ENCODE results near the gene CCDC194. TPM values are rescaled to one million over a fixed set of nuclear protein-coding genes. Genes with fewer than 3 reads are reported as not detected.

CCDC194 gene, protein sequence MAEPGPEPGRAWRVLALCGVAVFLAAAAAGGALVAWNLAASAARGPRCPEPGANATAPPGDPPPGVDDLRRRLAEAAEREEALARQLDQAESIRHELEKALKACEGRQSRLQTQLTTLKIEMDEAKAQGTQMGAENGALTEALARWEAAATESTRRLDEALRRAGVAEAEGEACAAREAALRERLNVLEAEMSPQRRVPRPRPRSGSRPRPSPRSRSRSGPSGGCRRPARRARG
- not detected for total RNA-seq
- long read RNA-seq, result 0 reads

DNA sequence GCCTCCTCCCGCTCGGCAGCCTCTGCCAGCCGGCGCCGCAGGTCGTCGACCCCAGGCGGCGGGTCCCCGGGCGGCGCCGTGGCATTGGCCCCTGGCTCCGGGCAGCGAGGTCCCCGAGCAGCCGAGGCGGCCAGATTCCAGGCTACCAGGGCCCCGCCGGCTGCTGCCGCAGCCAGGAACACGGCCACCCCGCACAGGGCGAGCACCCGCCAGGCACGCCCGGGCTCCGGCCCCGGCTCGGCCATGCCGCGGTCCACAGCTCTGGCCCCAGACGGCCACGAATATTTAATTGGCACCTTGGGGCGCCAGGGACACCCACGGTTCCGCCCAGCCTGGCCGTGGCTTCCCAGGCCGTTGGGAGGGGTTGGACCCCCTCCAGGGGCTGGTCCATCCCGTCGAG is at the start of gene CCDC194:
TSS of gene CCDC194 (minus strand) at position 283 of the 400 bp plus-strand sequence. CDS start at position 245, 38 bp downstream.
- no peak for DNase-seq
- no peak for ATAC-seq (ENCODE audit: poor library complexity)
- intact Hi-C loops (cut with DNase I), result no loop called here

DNA sequence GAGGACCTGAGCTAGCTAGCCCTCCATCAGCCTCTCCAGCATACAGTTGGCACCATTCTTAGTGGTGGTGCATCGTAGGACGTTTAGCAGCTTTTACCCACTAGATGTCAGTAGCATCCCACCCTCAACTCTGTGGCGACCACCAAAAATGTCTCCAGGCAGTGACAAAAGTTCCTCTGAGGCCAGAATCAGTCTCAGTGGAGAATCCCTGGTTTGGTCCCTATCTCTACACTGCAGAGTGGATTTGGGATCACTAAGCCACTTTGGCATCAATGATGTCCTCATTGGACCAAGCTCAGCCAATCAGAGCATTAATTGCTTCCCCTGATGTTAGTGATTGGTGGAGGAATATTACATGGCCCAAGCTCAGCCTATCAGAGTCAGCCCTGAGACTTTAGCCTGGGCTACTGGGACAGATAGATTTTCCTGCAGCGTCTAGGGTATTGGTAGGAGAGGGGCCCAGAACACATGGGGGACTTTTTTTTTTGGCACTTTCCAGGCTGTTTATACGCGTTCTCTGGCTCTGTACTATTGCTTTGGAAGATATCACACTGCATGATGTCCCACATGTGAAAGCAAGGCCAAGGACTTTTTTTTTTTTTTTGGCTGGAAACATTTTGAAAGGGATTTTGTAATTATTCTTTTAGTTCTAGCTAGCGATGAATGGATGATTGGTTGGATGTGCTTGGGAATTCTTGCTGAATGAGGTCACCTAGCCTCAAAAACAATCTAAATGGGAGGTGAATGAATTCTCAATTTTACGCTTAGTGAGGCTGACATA is 47.4 kb upstream of the CCDC194 start:
- ATAC-seq (ENCODE audit: poor library complexity), result peak; percentile 29
- intact Hi-C loops (cut with DNase I), result no loop called here
- no peak for DNase-seq

DNA sequence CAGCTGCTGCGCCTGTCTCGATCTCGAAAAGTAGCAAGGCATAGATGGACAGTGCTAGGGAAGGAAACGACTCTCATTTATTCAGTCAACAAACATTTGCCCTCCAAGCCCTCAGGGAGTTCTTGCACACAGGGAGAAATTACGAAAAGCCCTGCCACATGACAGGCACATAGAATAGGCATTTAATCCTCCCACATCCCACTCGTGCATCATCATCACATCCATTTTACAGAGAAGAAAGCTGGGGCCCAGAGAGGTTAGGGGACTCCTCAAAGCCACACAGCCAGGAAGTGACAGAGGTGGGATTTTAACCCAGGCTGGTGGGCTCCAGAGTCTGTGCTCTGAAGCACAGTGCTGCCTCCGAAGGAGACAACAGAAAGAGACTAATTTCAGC is 42.9 kb upstream of the CCDC194 start:
- ATAC-seq (ENCODE audit: poor library complexity), result no peak
- intact Hi-C loops (cut with DNase I), result no loop called here
- DNase-seq, result no peak

DNA sequence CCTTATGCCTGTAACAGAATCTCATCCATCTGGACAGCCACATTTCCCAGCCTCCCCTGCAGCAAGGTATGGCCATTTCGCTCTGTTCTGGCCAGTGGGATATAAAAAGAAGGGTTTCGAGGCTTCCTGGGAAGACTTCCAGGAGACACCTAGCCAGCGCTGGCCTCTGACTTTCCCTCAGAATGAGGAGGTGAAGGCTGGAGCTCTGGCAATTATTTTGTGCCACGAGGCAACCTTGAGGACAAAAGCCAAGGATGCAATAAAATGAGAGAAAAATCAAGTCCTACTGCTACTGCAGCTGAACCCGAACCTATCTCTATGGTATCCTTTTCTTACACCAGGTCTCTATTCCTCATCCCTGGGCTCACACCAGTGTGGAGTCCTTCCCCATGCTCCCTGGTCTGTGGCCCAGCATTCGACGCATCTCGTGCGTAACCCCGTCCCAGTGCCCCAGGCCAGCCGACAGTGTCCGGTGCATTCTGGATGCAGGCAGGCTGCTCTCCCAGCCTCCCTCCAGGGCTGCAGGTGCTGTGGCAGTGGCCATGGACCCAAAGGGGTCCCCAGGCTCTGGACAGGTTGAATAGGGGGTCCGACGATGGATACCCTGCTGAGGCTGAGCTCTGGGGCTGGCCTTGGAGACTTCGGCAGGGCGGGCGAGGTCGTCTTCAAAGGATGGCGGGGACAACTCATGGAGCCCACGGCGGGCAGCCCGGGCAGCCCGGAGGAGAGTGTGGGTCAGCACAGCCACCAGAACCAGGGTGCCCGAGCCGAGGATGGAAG is 42.3 kb upstream of the CCDC194 start:
- DNase-seq, result no peak
- no peak for ATAC-seq (ENCODE audit: poor library complexity)
- intact Hi-C loops (cut with DNase I), result no loop called here

DNA sequence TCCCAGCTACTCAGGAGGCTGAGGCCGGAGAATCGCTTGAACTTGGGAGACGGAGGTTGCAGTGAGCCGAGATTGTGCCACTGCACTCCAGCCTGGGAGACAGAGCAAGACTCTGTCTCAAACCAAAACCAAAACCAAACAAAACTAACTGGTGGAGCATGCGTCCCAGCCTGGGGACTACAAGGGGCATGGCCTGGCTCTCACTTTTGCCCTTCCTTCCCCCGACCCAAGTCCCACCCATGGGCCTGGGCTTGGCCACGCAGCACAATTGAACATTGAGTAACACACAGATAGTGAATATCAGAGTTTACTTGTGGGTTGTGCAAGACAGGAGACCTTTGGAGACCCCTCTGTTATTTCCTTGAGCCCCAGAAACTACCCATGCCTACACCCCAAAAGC is 41.2 kb upstream of the CCDC194 start:
- intact Hi-C loops (cut with DNase I), result no loop called here
- ATAC-seq (ENCODE audit: poor library complexity), result no peak
- DNase-seq, result no peak

DNA sequence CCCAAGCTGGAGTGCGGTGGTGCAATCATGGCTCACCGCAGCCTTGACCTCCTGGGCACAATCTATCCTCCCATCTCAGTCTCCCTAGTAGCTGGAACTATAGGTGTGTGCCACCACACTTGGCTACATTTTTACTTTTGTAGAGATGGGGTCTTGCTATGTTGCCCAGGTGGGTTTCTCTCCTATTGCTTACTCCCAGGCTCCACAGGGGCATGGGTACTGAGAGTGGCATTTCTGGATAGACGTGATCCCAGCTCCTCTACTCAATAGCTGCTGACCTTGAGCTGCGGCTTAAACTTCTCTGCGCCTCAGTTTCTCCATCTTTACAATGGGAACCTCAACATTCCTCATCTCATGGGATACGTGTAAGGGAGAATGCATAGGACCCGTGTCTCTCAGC is 37.4 kb upstream of the CCDC194 start:
- DNase-seq, result no peak
- intact Hi-C loops (cut with DNase I), result no loop called here
- ATAC-seq (ENCODE audit: poor library complexity), result no peak

DNA sequence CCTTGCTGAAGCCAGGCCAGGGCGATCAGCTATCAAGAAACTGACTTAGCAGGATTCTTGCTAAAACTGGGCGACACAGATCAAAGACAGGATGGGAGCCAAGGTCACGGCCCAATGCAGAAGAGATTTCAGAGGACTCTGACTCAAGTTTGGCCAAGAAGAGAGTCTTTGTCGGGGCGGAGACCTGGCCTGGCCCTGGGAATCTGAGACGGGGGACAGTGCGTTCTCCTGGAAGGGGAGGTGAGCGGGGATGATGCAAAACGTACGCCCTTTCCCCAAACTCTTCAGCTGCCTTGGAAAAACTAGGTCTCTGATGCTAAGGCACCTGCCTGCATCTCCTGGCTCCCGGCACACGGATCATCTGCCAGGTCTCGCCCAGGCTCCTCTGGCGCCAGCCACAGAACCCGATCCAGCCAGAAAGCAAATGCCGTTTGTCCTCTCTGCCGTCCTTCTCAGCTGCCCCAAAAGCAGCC is 35.7 kb upstream of the CCDC194 start:
- ATAC-seq (ENCODE audit: poor library complexity), result no peak
- intact Hi-C loops (cut with DNase I), result no loop called here

DNA sequence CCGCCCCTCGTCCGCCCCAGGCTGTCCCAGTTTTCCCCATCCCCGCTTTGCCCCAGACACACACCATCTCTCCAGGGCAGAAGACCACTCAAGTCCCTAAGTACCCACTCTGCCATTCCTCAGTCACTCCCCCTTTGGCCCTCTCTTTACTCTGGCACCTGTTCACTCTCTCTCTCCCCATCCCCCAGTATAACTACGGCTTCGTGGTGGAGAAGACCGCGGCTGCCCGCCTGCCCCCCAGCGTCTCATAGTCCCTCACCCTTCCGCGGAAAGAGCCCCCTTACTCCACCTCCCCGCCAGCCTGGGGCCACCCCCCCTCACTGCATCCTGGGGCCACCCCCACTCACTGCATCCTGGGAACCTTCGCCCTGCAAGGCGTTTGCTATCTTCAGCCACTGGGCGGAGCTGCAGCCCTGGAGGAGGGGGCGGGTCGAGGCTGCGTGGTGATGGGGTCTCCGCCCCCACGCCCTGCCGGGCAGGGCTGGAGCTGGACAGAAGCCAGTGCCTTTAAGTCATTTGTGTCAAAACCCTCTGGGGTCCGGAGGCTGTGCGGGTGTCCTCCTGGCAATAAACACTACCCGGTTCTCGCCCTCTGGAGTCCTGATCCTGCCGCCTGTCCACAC is 30.9 kb upstream of the CCDC194 start:
- peak; percentile 52 for DNase-seq
- intact Hi-C loops (cut with DNase I), result no loop called here
- no peak for ATAC-seq (ENCODE audit: poor library complexity)

More for the DNA sequence above, 35.7 kb upstream of the CCDC194 start:
- DNase-seq, result no peak

DNA sequence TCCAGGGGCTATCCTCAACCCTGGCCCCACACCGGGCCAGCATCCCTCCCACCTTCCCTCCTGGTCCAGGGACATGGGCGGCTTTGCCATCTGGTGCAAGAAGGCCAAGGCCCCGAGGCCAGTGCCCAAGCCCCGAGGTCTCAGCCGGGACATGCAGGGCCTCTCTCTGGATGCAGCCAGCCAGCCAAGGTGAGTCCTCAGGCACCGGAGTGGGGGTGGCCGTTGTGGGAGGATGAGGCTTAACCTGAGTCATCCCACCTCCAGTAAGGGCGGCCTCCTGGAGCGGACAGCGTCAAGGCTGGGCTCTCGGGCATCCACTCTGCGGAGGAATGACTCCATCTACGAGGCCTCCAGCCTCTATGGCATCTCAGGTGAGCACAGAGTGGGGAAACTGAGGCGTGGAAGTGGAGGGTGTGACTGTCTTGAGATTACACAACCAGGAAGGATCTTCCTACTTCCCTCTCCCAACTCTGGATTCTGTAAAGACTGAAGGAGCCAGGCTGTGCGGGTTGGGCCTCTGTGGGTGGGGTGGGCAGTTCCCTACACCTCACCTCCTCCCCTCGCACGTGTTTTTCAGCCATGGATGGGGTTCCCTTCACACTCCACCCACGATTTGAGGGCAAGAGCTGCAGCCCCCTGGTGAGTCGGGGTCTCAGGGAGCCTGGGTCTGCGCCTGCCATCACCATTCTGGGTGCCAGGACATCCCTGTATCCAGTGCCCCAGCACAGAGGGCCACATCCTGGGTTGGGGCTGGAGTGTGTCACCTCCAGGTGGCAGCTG is 29.6 kb upstream of the CCDC194 start:
- intact Hi-C loops (cut with DNase I), result no loop called here
- DNase-seq (no peak), ATAC-seq (ENCODE audit: poor library complexity) (no peak)

DNA sequence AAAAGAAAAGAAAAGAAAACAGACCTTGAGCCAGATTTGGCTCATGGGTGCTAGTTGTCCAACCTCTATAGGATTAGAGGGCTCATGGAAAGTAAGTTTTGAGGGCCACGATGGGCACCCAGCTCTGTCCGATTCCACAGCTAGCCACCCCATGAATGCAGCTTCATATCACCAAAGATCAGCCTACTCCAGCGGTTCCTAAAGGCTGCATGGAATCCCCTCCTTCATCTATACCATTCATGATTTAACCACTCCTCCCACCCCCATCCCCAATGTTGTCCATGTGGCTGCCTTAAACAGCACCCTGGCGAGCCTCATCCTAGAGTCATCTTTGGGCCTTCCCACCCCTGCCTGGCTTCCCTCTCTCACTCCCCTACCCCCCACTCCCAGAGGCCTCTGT is 27.9 kb upstream of the CCDC194 start:
- ATAC-seq (ENCODE audit: poor library complexity), result no peak
- intact Hi-C loops (cut with DNase I), result no loop called here
- DNase-seq, result no peak

DNA sequence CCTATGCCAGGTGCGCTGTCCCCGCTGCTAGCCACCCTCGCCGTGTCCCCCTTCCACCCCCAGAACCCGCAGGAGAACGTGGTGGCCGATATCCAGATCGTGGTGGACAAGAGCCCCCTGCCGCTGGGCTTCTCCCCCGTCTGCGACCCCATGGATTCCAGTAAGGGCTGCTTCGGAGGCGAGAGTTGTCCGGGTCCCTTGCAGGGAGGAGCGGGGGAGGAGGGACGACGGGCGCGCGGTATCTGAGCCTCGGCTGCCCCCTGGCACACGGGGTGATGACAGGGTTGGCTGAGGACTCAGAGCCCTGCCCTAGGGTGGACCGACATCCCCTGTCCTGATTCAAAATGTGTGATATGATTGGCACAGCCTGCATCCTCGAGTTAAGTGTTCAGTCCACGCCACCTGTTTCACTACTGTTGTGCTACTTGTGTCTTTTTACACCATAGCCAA is 26.5 kb upstream of the CCDC194 start:
- ATAC-seq (ENCODE audit: poor library complexity) (peak; percentile 38), DNase-seq (peak; percentile 62)
- intact Hi-C loops (cut with DNase I), result no loop called here

DNA sequence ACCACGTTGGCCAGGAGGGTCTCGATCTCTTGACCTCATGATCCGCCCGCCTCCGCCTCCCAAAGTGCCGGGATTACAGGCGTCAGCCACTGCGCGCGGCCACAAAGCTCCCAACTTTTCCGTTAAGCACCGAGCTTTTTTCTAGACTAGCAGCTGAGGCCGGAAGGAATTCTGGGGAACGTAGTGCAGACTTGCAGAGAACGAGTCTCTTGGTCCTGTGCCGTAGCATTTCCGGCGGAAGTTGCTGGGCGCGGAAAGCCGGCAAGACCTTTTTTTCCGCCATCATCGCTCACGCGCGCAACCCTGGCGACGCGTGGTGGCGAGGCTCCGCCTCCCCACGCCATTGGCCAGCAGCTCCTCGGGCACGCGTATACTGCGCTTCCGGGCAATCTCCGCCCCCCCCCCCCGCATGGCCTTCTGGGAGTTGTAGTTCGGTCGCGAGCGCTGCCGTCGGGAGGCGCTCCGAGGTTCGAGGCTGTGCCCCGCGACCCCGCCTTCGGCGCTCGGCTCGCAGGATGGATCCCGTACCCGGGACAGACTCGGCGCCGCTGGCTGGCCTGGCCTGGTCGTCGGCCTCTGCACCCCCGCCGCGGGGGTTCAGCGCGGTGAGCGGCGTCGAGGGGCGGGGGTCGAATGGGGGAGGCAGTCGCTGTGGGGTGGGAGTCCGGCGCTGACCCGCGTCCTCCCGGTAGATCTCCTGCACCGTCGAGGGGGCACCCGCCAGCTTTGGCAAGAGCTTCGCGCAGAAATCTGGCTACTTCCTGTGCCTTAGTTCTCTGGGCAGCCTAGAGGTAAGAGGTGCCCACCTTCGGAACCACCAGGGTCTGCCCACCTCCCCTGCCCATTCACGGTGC is 25.9 kb upstream of the CCDC194 start, which contains the start of gene MVB12A:
TSS of gene MVB12A (plus strand) at position 427 of the 854 bp plus-strand sequence. CDS start at position 516, 89 bp downstream.
- peak; percentile 98 for DNase-seq
- ATAC-seq (ENCODE audit: poor library complexity), result peak; percentile 99
- intact Hi-C loops (cut with DNase I), result no loop called here

DNA sequence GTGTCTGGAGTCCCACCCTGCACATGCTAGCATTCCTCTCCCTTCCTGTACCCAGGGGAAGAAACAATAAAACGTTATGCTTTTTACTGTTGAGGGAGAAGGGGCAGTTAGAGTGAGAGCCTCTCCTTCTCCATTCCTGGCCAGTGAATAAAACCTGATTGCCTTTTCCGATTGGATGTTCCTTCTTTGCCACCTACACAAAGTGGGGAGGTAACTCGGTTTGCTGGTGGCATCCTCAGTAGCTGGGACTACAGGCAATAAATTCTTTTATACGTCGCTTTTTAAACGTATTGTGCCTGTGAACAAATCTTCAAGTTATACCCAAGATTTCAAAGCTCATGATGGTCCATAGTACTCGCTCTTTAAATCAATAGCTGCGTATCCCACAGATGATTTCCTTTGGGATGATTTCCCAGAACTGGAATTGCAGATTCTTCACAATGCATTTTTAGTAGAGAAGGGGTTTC is 25.2 kb upstream of the CCDC194 start:
- intact Hi-C loops (cut with DNase I), result no loop called here
- DNase-seq, result no peak
- no peak for ATAC-seq (ENCODE audit: poor library complexity)

DNA sequence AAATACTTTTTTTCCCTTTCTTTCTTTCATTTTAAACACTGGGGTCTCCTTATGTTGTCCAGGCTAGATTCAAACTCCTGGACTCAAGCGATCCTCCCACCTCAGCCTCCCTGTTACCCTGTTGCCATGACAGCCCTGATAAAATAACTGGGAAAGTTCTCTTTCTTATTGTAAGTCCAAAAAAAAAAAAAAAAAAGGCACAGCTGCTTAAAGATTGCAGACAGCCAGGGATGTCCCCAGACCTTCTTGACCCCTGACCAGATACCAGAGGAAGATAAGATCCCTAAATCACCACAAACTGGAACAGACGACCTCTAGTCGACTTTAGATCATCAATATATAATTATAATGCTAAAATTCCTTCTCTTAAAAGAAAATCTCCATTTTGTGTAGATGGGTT is 24.7 kb upstream of the CCDC194 start:
- intact Hi-C loops (cut with DNase I), result no loop called here
- ATAC-seq (ENCODE audit: poor library complexity) (no peak), DNase-seq (no peak)

DNA sequence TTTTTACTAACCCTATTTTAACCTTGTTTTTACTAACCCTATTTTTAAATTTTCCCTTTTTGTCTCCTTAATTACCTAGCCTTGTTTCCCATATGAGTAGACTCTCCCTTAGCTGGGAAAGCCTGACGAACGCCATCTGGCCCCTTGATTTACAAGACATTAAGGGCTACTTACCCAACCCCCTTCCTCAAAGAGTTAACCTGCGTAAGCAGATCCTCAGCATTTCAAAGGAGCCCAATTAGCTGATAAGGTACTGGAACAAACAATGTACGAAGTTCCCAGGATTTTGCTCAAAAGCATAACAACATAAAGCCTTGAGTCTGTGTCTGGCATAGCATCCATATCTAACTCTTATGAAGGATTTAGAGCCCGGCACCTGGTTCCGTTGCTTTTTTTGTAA is 21.1 kb upstream of the CCDC194 start:
- intact Hi-C loops (cut with DNase I), result no loop called here
- ATAC-seq (ENCODE audit: poor library complexity) (no peak), DNase-seq (no peak)

DNA sequence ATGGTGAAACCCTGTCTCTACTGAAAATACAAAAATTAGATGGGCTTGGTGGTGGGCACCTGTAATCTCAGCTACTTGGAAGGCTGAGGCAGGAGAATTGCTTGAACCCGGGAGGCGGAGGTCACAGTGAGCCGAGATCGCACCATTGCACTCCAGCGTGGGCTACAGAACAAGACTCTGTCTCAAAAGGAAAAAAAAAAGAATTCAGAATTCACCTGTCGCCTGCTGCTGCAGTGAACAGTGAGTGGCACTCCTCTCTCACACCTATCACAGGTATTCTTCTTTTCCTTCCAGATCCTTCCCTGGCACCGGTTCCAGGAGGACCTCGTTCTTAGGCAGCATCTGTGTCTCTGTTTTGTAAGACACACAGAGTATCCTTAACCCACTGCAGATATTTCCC is 20.1 kb upstream of the CCDC194 start:
- ATAC-seq (ENCODE audit: poor library complexity), result no peak
- intact Hi-C loops (cut with DNase I), result no loop called here
- DNase-seq, result no peak

DNA sequence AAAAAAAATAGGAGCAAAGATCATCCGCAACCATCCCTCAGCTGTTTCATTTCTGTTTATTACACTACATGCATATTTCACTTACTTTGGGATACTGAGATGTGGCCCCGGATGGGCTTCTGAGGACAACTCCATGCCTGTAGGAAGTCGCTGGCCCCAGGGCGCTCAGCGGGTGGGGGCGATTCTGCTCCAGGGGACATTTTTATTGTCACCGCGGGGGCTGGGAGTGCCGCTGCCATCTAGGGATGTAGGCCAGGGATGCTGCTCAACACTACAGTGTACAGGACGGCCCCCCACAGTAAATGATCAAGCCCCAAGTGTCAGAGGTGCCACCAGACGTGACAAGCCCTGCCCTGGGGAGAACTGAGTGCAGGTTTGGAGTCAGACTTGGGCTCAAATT is 17.8 kb upstream of the CCDC194 start:
- DNase-seq (no peak), ATAC-seq (ENCODE audit: poor library complexity) (no peak)
- intact Hi-C loops (cut with DNase I), result no loop called here

Data from Right ventricle myocardium superior (tissue), 1 donor.